H7 (cell line): ENCODE results near the gene KRT36. TPM values are rescaled to one million over a fixed set of nuclear protein-coding genes. Genes with fewer than 3 reads are reported as not detected.
A peak's percentile ranks its signal among the peaks of the same experiment; 100 is the strongest.

ENCODE experiments used
- DNase-seq: peaks from one replicate; pipeline ENCODE4 v3.0.0; 2012
- H3K27me3 ChIP-seq: 2 replicates; pipeline ENCODE4 v1.6.0; 2011; ENCODE audit warnings: mild to moderate bottlenecking, low read length; ENCODE audit not compliant: control insufficient read depth, insufficient read depth
- H3K36me3 ChIP-seq: replicated peaks from 2 replicates; pipeline ENCODE4 v1.5.1; 2011; ENCODE audit warnings: low read length; ENCODE audit not compliant: control insufficient read depth, insufficient read depth
- H3K4me3 ChIP-seq: 2 replicates; pipeline ENCODE4 v1.5.1; 2011; ENCODE audit warnings: low read depth, mild to moderate bottlenecking, control low read depth, low read length, moderate library complexity; ENCODE audit not compliant: insufficient read depth
- total RNA-seq: library from RNA; depleted of rRNA; stranded (reverse); fragments of >200 nt; shearing (Covaris generic); gene quantifications from 2 replicates; pipeline ENCODE4 v1.2.3, GENCODE V29; 2014

Gene KRT36
- total RNA-seq, 1 experiment from 2014 or later = not detected

GRCh38 chr17:41481036-41481435 is 8.7 kb downstream of the KRT36 start, which contains the start of gene KRT35:
Gene KRT35, minus strand, starts transcription at chr17:41481151. Its CDS starts 54 bp downstream, at chr17:41481097.
- Histone ChIP-seq H3K36me3 (no peaks in the 10 kb centered on the region), H3K27me3 (no peaks in the 10 kb centered on the region), H3K4me3 (no peak within 1 kb of the TSS)
- no peak for DNase-seq

GRCh38 chr17:41480581-41480980 is 9.1 kb downstream of the KRT36 start:
- H3K27me3 ChIP-seq = no peaks in the 10 kb centered on the region
- no peak overlapping the region for H3K4me3 ChIP-seq
- H3K36me3 ChIP-seq = no peaks in the 10 kb centered on the region
- no peak for DNase-seq

GRCh38 chr17:41480136-41480535 is 9.6 kb downstream of the KRT36 start:
- no peak for DNase-seq
- H3K4me3 ChIP-seq = no peak overlapping the region
- no peaks in the 10 kb centered on the region for H3K27me3 ChIP-seq
- H3K36me3 ChIP-seq = no peaks in the 10 kb centered on the region

- Histone ChIP-seq H3K4me3 (no peak overlapping the region), H3K36me3 (no peaks in the 10 kb centered on the region), H3K27me3 (no peaks in the 10 kb centered on the region)
- DNase-seq = no peak
Measured at GRCh38 chr17:41478237-41478636, 11.5 kb downstream of the KRT36 start.

GRCh38 chr17:41476866-41477815 is 12.6 kb downstream of the KRT36 start:
- DNase-seq = no peak

GRCh38 chr17:41475421-41475820 is 14.3 kb downstream of the KRT36 start:
- Histone ChIP-seq H3K4me3 (no peak overlapping the region), H3K36me3 (no peaks in the 10 kb centered on the region), H3K27me3 (no peaks in the 10 kb centered on the region)
- DNase-seq = no peak

More at GRCh38 chr17:41476866-41477815, 12.6 kb downstream of the KRT36 start:
- no peaks in the 10 kb centered on the region for H3K27me3 ChIP-seq
- no peak overlapping the region for H3K4me3 ChIP-seq
- H3K36me3 ChIP-seq = no peaks in the 10 kb centered on the region

GRCh38 chr17:41474863-41475262 is 14.8 kb downstream of the KRT36 start:
- Histone ChIP-seq H3K27me3 (no peaks in the 10 kb centered on the region), H3K36me3 (no peaks in the 10 kb centered on the region), H3K4me3 (no peak overlapping the region)
- DNase-seq = no peak

GRCh38 chr17:41468346-41468745 is 21.4 kb downstream of the KRT36 start:
- DNase-seq = no peak
- no peak overlapping the region for H3K4me3 ChIP-seq
- H3K27me3 ChIP-seq = no peaks in the 10 kb centered on the region
- no peaks in the 10 kb centered on the region for H3K36me3 ChIP-seq

GRCh38 chr17:41467561-41467960 is 22.1 kb downstream of the KRT36 start:
- no peak overlapping the region for H3K4me3 ChIP-seq
- no peaks in the 10 kb centered on the region for H3K36me3 ChIP-seq
- no peaks in the 10 kb centered on the region for H3K27me3 ChIP-seq
- no peak for DNase-seq

GRCh38 chr17:41466988-41467387 is 22.7 kb downstream of the KRT36 start, which contains the start of gene KRT32:
Gene KRT32, minus strand, starts transcription at chr17:41467386. Its CDS starts 61 bp downstream, at chr17:41467325.
- H3K4me3 ChIP-seq = no peak within 1 kb of the TSS
- H3K36me3 ChIP-seq = no peaks in the 10 kb centered on the region
- peak; percentile 16 for DNase-seq
- no peaks in the 10 kb centered on the region for H3K27me3 ChIP-seq

GRCh38 chr17:41464682-41465081 is 25.0 kb downstream of the KRT36 start:
- Histone ChIP-seq H3K4me3 (no peak overlapping the region), H3K27me3 (no peaks in the 10 kb centered on the region), H3K36me3 (no peaks in the 10 kb centered on the region)
- no peak for DNase-seq

GRCh38 chr17:41464173-41464572 is 25.5 kb downstream of the KRT36 start:
- no peaks in the 10 kb centered on the region for H3K36me3 ChIP-seq
- no peaks in the 10 kb centered on the region for H3K27me3 ChIP-seq
- no peak overlapping the region for H3K4me3 ChIP-seq
- no peak for DNase-seq

- Histone ChIP-seq H3K4me3 (no peak overlapping the region), H3K27me3 (no peaks in the 10 kb centered on the region), H3K36me3 (no peaks in the 10 kb centered on the region)
- no peak for DNase-seq
Measured at GRCh38 chr17:41463746-41464145, 26.0 kb downstream of the KRT36 start.

- H3K27me3 ChIP-seq = no peaks in the 10 kb centered on the region
- no peak overlapping the region for H3K4me3 ChIP-seq
- H3K36me3 ChIP-seq = no peaks in the 10 kb centered on the region
- DNase-seq = no peak
Measured at GRCh38 chr17:41462705-41463104, 27.0 kb downstream of the KRT36 start.

GRCh38 chr17:41457676-41458075 is 32.0 kb downstream of the KRT36 start:
- no peak overlapping the region for H3K4me3 ChIP-seq
- H3K36me3 ChIP-seq = no peaks in the 10 kb centered on the region
- H3K27me3 ChIP-seq = no peaks in the 10 kb centered on the region
- DNase-seq = no peak
